Fibroblast of villous mesenchyme (primary cell): ENCODE measurements around the gene MYO7B. TPM values are rescaled to one million over a fixed set of nuclear protein-coding genes. Genes with fewer than 3 reads are reported as not detected.
A peak's percentile ranks its signal among the peaks of the same experiment; 100 is the strongest.
"Not testable (repeated sequence)": the region's sequence is repeated elsewhere in the genome, so short reads cannot be mapped to it uniquely, and the experiment has no call there.

ENCODE experiments used
- DNase-seq: peaks from one replicate; pipeline ENCODE4 v3.0.0-alpha.2; 2010; ENCODE audit warnings: low read depth
- H3K4me3 ChIP-seq: 2 replicates; pipeline ENCODE4 v1.5.1; 2011; ENCODE audit warnings: low read depth, mild to moderate bottlenecking, low read length
- CTCF ChIP-seq: IDR thresholded peaks from 2 replicates; pipeline ENCODE4 v1.5.1; 2012; ENCODE audit warnings: low read depth, mild to moderate bottlenecking, low read length; ENCODE audit not compliant: insufficient read depth
- total RNA-seq: library from RNA; depleted of rRNA; stranded (reverse); fragments of >200 nt; gene quantifications from 2 replicates; pipeline ENCODE4 v1.2.3, GENCODE V29; 2012

MYO7B gene
- total RNA-seq, 1 donor, result 0.86 TPM

GRCh38 chr2:127517465-127517864, 18.0 kb upstream of the MYO7B start:
- DNase-seq, result no peak

GRCh38 chr2:127520424-127520823, 15.1 kb upstream of the MYO7B start:
- no peak for TF ChIP-seq CTCF
- DNase-seq, result no peak
- H3K4me3 ChIP-seq, result no peak overlapping the region

More at GRCh38 chr2:127517465-127517864, 18.0 kb upstream of the MYO7B start:
- no peak overlapping the region for H3K4me3 ChIP-seq
- TF ChIP-seq CTCF, result no peak

- peak; percentile 44 for DNase-seq
- H3K4me3 ChIP-seq, result no peak overlapping the region
- no peak for TF ChIP-seq CTCF
Measured at GRCh38 chr2:127523269-127523939, 12.1 kb upstream of the MYO7B start.

DNA sequence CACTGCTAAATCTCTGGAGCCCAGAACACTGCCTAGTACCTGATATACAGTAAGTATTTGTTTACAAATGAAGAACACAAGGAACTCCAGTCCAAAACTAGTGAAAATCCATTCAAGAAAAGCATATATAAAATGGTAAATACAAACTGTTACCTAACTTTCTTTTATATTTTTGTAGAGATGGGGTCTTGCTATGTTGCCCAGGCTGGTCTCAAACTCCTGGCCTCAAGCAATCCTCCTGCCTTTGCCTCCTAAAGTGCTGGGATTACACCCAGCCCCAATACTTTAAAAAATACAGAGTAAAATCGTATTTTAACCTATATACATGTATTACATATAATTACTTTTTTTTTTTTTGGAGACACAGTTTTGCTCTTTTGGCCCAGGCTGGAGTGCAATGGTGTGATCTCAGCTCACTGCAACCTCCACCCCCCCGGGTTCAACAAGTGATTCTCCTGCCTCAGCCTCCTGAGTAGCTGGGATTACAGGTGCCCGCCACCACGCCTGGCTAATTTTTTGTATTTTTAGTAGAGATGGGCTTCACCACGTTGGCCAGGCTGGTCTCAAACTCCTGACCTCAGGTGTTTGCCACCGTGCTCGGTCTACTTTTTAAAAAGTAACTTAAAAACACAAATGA, 11.2 kb upstream of the MYO7B start:
- not testable (repeated sequence) for DNase-seq
- peak overlapping the region; percentile 71 for H3K4me3 ChIP-seq

DNA sequence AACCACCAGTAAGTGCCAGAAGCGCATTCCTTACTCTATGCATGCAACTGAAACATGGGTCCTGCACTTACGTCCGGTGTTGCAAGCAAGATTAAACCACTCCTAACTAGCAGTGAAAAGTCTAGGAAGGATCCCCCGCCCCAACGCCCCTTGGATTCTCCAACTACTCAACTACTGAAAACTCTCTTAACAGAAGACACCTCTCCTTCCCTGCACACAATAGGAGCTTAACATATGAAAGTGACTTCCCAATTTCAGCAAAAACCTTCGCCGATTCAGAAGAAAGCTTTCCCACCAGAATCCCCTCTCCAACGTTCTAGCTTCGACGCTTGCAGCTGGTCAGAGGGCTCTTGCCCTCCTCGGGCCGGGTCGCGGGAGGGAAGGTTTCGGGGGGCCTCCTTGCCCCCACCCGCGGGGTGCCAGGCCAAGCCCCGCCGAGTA, 9.8 kb upstream of the MYO7B start:
- no peak for TF ChIP-seq CTCF
- peak overlapping the region; percentile 71 for H3K4me3 ChIP-seq
- peak; percentile 75 for DNase-seq

GRCh38 chr2:127526132-127527000, 9.1 kb upstream of the MYO7B start, which contains the start of gene IWS1:
Gene IWS1, minus strand, starts transcription at chr2:127526489. Its CDS starts 281 bp downstream, at chr2:127526208.
- TF ChIP-seq CTCF, result peak; percentile 9
- peak within 1 kb of the TSS; percentile 71 for H3K4me3 ChIP-seq
- DNase-seq, result peak; percentile 98
